ENCODE measurements around the gene SFT2D3.

The SFT2D3 gene

GRCh38 chr2:127683056-127683455 is 18.2 kb upstream of the SFT2D3 start:
- DNase-seq, result no peak

DNA sequence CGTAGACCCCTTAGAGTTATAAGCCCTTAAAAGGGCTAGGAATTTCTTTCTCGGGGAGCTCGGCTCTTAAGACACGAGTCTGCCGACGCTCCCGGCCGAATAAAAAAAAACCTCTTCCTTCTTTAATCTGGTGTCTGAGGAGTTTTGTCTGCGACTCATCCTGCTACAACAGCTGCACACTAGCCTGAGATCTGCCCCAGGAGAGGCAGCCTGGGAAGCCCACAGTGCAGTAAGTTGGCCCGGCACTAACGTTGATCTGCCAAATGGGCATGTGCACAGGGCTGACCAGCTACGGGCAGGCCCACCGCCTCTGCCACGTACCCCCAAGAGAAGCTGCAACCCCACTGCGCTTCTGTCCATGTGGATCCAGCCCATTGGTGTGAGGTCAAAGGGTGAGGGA is 17.5 kb upstream of the SFT2D3 start:
- DNase-seq, result no peak

GRCh38 chr2:127685410-127686080 is 15.8 kb upstream of the SFT2D3 start:
- DNase-seq, result no peak

- no peak for DNase-seq
Measured at GRCh38 chr2:127688405-127688804, 12.9 kb upstream of the SFT2D3 start.

DNA sequence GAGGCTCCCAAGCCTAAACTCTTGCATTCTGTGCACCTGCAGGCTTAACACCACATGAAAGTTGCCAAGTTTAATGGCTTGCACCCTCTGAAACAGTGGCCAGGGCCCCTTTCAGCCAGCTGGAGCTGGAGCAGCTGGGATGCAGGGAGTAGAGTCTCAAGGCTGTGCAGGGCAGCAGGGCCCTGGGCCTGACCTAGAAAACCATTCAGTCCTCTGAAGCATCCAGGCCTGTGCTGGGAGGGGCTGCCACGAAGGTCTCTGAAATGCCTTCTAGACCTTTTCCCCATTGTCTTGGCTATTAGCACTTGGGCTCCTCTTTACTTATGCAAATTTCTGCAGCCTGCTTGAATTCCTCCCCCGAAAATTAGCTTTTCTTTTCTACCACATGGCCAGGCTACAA is 10.6 kb upstream of the SFT2D3 start:
- DNase-seq, result no peak

DNA sequence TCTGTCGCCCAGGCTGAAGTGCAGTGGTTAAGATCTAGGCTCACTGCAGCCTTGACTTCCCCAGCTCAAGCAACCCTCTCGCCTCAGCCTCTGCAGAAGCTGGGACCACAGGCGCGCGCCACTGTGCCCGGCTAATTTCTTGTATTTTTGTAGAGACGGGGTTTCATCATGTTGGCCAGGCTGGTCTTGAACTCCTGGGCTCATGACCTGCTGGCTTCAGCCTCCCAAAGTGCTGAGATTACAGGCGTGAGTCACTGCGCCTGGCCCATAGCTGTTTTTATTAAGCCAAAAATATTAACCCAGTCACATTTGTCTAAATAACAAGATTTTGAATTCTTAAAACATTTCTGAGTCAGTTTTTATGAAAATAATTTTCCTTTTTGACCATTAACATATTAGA is 6.3 kb upstream of the SFT2D3 start:
- DNase-seq, result no peak

DNA sequence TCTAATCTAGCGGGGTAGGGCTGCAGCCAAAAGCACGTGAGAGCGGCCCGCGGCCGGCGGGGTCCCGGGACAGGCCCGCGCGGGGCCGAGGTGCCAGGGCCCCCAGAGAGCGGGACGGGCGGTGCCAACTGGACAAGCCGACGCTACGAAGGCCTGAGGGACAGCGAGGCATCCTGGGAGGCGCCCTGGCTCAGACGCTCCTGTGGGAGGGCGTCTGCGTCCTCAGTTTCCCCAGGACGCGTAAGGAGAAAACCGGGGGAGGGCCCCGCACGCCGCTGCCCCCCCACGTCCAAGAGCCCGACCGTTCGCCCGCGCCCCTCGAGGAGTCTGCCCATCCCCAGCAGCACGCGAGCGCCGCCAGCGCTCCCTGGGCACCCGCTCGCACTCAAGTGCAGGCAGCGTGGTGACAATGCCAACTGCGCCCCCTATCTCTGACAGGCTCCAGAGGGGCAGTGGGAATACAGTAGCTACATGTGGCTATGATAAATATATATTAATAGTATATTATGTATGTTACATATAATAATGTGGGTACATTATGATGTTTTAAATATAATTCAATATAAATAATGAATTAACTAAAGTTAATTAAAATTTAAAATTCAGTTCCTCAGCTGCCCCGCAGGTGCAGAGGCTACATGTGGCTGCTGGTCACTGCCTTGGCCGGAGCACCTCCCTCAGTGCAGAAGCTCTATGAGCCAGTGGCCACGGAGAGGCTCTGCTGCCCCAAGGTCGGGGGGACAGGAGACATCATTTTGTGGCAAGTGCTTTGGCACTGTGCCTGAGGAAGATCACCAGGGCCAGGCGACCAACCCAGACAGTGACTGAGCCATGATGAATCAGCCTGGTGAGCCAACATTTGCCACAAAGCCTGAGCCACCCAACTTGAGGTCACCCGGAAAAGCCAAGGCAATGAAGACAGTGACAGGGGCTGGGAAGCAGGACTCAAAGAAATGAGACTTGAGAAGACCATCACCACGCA is 5.5 kb upstream of the SFT2D3 start:
- no peak for DNase-seq

GRCh38 chr2:127697482-127698180 is 3.7 kb upstream of the SFT2D3 start:
- no peak for DNase-seq

DNA sequence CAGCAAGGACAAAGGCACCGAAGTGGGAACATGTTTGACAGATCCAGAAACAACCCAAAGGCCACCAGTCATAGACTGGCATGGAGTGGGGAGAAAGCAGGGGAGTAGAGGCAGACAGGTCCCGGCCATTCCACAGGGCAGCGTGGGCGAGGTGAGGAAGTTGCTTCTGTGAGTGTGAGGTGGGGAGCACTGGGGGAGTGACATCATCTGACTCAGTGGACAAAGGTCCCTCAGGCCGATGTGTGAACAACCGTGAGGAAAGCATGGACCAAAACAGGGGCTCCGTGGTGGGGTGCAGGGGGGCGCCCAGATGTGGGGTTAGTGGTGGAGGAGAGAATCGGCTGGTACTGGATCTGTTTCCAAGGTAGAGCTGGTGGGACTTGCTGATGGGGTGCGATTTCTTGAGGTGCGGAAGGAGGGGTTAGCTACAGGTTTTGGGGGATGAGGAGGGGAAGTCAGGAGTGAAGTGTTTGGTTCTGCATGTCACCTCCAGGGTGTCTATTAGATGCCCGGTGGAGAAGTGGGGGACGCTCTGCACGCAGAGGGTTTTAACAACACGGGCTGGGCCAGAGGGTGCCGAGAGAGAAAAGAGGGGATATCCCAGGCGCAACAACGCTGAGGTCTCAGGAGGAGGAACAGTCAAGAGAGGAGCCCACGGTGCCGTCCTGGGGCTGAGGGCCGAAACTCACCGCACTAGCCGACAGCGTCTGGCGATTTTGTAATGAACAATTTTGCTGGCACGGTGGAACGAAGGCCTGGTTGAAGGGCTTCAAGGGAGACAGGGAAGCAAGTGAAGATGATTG is 2.5 kb upstream of the SFT2D3 start:
- DNase-seq, result no peak

DNA sequence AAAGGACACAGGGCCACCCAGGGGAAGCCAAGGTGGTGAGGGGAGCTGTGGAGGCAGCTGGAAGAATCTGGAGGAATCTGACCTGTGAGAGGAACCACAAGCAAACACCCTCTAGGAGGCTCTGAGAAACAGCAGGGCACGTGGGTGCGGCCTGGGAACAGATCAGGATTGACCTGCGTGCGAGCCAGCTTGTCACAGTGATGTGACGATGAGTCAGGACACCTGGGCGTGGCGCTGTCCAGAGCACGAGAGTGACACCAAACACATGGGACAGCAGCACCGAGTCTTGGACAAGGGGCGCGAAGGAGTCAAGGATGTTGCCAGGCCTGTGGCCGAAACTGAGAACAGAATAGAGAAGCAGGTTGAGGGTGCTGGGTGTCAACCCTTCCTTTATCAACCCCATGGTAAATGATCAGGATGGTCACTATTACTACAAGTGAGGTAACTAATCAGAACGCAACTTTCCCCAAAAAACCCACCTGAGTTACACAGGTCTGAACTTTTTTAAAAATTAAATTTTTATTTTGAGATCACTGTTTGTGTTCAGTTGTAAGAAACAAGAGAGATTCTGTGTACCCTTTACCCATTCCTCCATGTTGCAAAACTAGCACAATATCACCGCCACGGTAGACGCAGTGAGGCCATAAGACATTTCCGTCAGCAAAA is 637 bp upstream of the SFT2D3 start:
- DNase-seq, result no peak

GRCh38 chr2:127701651-127702394 is 526 bp downstream of the SFT2D3 start:
- peak in 1 of 2 experiments; percentile 64 for DNase-seq

- DNase-seq, result no peak
Measured at GRCh38 chr2:127702395-127703009, 1.2 kb downstream of the SFT2D3 start.

- no peak for DNase-seq
Measured at GRCh38 chr2:127703282-127703681, 2.0 kb downstream of the SFT2D3 start.

DNA sequence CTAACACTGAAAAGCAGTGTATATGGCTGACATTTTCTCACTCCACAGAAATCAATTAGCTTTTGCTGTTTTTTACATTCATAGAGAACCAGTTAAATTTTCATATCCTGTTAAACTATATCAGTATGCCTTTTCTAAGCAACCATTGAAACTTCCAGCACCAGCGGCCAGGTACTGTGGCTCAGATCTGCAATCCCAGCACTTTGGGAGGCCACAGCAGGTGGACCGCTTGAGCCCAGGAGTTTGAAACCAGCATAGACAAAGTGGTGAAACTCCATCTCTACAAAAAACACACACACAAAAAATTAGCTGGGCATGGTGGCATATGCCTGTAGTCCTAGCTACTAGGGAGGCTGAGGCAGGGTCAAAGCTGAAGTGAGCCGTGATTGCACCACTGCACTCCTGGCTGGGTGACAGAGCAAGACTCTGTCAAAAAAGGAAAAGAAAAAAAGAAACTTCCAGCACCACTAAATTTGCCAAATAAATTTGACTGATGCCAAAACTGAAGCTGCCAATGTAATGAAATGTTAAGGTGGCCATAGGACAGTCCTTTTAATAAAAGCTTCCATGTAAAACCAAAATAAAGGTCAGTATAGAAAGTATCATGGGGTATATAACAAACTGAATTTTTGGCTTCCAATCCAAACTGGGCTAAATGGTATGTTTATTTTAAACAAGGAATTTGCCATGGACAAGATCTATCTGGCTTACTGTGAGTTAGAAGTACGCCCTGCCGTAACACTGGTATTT is 3.5 kb downstream of the SFT2D3 start:
- no peak for DNase-seq

GRCh38 chr2:127705391-127706065 is 4.2 kb downstream of the SFT2D3 start:
- DNase-seq, result no peak

- no peak for DNase-seq
Measured at GRCh38 chr2:127706215-127706990, 5.1 kb downstream of the SFT2D3 start.

DNA sequence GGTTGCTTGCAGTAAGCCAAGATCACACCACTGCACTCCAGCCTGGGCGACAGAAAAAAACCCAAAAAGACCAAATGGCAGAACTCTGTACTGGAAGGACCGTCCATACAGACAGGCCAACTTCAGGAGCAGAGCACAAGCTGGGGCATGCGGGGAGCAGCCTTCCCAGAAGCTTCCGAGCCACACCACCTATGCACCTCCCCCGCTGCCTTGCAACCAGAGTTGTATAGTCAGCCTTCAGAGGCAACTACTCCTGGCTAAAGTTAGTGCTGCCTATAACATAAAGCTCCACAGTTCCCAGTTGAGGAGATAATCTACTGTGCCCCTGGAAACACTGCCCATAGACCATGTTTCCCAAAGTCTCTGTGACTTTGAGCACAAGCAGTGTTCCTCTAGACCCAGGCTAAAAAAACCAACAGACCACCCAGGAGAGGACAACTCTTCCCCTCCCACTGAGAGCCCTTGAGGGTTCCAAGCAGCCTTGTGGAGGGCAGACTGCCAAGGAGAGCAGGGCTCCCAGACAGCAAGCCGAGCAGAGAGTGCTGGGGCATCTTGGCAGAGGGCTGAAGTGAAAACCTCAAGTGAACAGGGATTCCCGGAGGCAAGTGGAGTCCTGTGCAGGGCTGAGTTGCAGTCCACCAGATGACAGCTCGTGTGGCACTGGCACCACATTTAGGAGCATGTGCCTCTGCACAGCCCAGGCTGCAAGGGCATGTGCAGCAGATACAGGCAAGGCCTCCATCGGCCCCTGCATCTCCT is 6.8 kb downstream of the SFT2D3 start:
- DNase-seq, result peak in 1 of 2 experiments; percentile 24

DNA sequence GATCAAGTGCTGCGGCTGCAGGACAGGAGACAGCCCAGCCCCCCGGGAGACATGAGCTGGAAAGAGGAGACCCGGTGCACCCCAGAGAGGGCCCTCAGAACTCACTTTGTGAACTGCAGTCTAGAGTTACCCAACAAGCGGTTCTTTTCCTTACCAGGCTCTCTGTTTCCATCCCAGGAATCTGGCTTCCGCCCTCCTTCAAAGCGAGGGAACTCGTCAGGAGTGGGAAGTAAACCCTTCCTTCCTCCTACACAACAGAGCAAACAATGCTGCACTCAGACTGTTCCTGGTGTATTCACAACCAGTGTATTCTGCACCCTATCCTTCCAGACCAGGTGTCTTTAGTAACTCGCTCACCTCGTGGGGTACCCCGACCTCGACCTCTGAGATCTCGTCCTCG is 8.0 kb downstream of the SFT2D3 start:
- no peak for DNase-seq

Data from NCI-H446 (cell line).